Dedifferentiated amniotic fluid mesenchymal stem cell (primary cell): Measurements from ENCODE around the gene POP7.
"Not testable (repeated sequence)": the region's sequence is repeated elsewhere in the genome, so short reads cannot be mapped to it uniquely, and the experiment has no call there.

Source experiments
- DNase-seq: peaks from one replicate; pipeline ENCODE4 v3.0.0-alpha.2; 2016; ENCODE audit errors: extremely low spot score

The POP7 gene

GRCh38 chr7:100705753-100706671, at the start of gene POP7:
Gene POP7 (plus strand): TSS chr7:100706121. CDS start chr7:100706831, 710 bp downstream.
- peak; percentile 97 for DNase-seq

DNA sequence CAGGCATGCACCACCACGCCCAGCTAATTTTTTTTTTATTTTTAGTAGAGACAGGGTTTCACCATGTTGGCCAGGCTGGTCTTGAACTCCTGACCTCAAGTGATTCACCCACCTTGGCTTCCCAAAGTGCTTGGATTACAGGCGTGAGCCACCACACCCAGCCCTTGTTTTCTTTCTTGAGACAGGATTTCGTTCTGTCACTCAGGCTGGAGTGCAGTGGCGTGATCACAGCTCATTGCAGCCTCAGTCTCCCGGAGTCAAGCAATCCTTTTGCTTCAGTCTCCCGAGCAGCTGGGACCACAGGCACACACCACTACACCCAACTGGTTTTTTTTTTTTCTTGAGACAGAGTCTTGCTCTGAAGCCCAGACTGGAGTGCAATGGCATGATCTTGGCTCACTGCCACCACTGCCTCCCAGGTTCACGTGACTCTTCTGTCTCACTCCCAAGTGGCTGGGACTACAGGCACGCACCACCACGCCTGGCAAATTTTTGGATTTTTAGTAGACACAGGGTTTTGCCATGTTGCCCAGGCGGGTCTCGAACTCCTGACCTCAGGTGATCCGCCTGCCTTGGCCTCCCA, 43.6 kb upstream of the POP7 start:
- DNase-seq = not testable (repeated sequence)

DNA sequence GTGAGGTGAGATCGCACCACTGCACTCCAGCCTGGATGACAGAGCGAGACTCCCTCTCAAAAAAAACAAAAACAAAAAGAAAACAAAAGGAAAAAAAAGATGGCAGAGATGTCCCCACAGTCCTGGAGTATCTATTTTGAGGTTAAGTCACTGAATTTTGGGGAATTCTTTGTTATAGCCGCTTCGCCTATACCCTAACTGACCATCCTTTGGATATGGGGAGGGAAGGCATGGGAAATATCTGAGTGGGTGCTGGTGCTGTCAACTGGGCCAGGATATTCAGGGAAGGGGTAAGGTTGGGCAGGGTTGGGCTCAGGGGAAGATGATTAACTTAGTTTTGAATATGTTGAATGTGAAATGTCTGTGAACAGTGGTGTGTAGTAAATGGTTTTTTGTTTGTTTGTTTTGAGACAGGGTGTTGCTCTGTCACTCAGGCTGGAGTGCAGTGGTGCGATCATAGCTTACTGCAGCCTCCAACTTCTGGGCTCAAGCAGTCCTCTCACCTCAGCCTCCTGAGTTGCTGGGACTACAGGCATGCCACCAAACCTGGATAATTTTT, 40.7 kb upstream of the POP7 start:
- DNase-seq = no peak

- DNase-seq = no peak
These were observed 38.4 kb upstream of the POP7 start for GRCh38 chr7:100667331-100668068.

DNA sequence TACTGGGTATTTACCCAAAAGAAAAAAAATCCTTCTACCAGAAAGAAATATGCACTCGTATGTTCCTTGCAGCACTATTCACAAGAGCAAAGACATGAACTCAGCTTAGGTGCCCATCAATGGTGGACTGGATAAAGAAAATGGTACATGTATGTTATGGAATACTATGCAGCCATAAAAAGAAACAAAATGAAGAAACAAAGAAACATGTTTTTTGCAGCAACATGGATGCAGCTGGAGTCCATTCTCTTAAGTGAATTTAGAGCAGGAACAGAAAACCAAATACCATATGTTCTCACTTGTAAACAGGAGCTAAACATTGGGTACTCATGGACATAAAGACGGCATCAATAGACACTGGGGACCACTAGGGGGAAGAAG, 37.9 kb upstream of the POP7 start:
- no peak for DNase-seq

DNA sequence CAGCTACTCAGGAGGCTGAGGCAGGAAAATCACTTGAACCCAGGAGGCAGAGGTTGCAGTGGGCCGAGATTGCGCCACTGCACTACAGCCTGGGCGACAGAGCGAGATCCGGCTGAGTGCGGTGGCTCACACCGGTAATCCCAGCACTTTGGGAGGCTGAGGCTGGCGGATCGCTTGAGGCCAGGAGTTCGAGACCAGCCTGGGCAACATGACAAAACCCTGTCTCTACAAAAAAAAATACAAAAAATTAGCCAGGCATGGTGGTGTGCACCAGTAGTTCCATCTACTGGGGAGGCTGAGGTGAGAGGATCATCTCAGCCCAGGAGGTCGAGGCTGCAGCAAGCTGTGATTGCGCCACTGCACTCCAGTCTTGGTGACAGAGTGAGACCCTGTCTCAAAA, 36.8 kb upstream of the POP7 start:
- not testable (repeated sequence) for DNase-seq

DNA sequence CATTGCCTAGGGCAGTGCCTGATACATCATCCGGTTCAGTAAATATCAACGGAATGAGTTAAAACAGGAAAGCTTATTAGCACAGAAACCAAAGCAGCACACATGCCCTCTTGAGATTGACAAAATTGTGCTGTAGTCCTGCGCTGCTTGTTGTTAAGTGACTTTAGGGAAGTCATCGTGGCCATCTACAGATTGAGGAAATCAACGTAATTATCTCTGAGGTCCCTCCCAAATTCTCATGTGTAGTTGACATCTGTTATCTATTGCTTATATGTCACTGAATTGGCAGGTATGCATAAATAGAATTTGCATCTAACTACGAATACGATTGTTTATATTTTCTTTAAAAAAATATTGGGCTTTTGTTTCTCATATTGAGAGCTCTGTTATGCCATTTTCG, 35.8 kb upstream of the POP7 start:
- DNase-seq = no peak

DNA sequence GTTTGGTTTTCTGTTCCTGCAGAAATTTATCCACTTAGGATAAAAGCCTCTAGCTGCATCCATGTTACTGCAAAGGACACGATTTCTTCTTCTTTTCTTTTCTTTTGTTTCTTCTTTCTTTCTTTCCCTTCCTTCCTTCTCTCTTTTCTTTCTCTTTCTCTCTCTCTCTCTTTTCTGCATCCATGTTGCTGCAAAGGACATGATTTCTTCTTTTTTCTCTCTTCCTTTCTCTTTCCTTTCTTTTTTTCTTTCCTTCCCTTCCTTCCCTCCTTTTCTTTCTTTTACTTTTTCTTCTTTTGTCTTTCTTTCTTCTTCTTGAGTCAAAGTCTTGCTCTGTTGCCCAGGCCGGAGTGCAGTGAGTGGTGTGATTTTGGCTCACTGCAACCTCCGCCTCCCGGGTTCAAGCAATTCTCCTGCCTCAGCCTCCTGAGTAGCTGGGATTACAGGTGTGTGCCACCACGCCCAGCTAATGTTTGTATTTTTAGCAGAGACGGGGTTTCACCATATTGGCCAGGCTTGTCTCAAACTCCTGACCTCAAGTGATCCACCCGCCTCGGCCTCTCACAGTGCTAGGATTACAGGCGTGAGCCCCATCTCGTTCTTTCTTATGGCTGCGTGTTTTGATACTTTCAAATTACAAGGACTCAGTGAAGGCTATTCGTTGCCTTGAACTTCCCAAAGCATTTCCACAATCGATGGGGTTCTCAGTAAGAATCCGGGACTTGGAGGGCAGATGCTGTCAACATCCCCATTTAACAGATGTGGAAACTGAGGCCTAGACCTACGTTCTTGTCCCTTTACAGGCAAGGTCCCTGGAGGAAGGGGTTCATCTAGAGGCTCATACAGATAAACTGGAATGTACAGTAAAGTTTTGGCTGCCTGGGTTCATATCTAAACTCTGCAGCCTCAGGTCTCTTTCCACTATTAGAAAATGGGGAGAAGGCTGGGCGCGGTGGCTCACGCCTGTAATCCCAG, 34.3 kb upstream of the POP7 start:
- no peak for DNase-seq

GRCh38 chr7:100673302-100673941, 32.5 kb upstream of the POP7 start, which contains the start of gene GNB2:
Gene GNB2 (plus strand): TSS chr7:100673740. CDS start chr7:100676266, 2,526 bp downstream.
- peak; percentile 97 for DNase-seq

- no peak for DNase-seq
These were observed 31.9 kb upstream of the POP7 start for GRCh38 chr7:100673942-100674410.

- DNase-seq = no peak
These were observed 31.4 kb upstream of the POP7 start for GRCh38 chr7:100674411-100675104.

- DNase-seq = no peak
These were observed 30.8 kb upstream of the POP7 start for GRCh38 chr7:100675105-100675451.

DNA sequence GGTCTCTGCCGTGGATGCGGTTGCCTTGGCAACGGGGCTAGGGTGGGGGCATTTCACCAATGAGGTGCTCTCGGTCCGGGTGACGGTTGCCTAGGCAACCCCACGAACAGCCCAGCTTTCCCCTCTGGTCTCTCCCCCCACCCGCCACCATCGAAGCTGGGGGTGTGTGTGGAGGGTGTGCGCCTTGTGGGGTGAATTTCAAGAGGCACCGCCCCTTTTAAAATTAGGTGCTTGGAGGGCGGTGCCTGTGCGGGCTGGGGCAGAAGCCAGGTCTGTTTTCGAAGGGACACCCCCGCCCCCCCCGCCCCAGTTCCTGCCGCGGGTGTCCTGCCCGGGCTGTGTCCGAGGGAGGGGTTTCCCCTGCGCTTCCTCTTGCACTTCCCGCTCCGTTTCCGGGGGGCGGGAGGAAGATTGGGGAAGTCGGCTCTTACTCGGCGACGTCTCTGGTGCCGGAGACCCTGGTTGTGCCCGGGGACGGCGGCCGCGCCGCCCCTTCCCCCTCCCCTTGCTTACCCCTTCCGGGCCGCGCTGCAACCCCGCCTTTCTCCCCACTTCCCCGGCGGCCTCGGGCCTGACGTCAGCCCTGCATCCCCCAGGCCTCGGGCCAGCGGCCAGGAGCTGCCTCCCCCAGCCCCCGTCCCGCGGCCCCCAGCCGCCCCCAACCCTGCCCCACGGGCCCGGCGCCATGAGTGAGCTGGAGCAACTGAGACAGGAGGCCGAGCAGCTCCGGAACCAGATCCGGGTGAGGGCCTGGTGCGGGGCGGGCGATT, 30.2 kb upstream of the POP7 start:
- no peak for DNase-seq

- DNase-seq = no peak
These were observed 29.2 kb upstream of the POP7 start for GRCh38 chr7:100676501-100677306.

DNA sequence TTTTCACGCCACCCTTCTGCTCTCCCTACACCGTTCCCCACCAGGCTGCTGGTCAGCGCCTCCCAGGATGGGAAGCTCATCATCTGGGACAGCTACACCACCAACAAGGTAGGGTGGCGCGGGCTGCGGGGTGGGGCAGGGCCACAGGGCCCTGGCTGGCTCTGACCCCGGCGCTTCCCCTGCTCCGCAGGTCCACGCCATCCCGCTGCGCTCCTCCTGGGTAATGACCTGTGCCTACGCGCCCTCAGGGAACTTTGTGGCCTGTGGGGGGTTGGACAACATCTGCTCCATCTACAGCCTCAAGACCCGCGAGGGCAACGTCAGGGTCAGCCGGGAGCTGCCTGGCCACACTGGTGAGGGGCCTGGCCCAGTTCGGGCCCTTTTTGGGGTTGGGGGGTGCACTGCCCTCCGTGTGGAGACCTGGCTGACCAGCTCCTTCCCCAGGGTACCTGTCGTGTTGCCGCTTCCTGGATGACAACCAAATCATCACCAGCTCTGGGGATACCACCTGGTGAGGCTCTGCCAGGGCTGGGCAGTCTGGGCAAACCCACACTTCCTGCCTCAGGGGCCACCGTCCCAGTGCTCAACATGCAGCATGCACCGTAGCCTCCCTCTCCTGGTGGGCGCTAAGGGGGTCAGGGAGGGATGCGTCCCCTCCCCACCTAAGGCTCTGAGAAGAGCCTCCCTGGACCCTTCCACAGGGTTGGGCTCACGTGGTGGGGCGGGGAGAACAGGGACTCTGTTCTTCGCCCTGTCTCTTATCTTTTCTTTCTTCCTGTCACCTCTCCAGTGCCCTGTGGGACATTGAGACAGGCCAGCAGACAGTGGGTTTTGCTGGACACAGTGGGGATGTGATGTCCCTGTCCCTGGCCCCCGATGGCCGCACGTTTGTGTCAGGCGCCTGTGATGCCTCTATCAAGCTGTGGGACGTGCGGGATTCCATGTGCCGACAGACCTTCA, 28.3 kb upstream of the POP7 start:
- no peak for DNase-seq

DNA sequence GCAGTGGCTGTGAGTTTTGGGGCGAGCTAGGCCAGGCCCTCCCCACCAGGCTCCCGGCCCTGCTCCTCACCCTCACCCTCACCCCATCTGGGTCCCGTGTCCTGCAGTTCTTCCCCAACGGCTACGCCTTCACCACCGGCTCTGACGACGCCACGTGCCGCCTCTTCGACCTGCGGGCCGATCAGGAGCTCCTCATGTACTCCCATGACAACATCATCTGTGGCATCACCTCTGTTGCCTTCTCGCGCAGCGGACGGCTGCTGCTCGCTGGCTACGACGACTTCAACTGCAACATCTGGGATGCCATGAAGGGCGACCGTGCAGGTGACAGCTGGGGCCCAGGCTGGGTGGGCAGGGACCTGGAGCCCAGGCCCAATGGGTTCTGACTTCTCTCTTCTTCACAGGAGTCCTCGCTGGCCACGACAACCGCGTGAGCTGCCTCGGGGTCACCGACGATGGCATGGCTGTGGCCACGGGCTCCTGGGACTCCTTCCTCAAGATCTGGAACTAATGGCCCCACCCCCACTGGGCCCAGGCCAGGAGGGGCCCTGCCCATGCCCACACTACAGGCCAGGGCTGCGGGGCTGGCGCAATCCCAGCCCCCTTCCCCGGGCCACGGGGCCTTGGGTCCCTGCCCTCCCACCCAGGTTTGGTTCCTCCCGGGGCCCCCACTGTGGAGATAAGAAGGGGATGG, 27.5 kb upstream of the POP7 start:
- no peak for DNase-seq
